Right lobe of liver (tissue), 6 donors: ENCODE data around the gene ASB15. TPM values are rescaled to one million over a fixed set of nuclear protein-coding genes. Genes with fewer than 3 reads are reported as not detected.

ENCODE experiments used
- ATAC-seq, 4 donors: fragments of 200-7000 bp; cut with Tn5 transposase; one replicate each; pipeline ENCODE4 v1.9.1; 2020; ENCODE audit warnings: mild to moderate bottlenecking in 4 of 4, moderate library complexity in 4 of 4
- DNase-seq, 3 donors: peaks; one replicate each; pipeline ENCODE4 v3.0.0-alpha.2; 2020
- H3K27ac ChIP-seq, 3 donors: fragments of 200-600 bp; one replicate each; pipeline ENCODE4 v1.8.0; 2022
- H3K27me3 ChIP-seq, 2 donors: fragments of 200-600 bp; one replicate each; pipeline ENCODE4 v1.8.0; 2022
- H3K36me3 ChIP-seq, 4 donors: fragments of 200-600 bp; sonication (generic) in 1 of 4; one replicate each; pipeline versions ENCODE4 v1.5.1 to v1.8.0; 2017 to 2022; ENCODE audit warnings: control low read depth in 1 of 4
- H3K4me1 ChIP-seq, 4 donors: fragments of 200-600 bp; sonication (generic) in 1 of 4; one replicate each; pipeline versions ENCODE4 v1.5.1 to v1.8.0; 2017 to 2022; ENCODE audit warnings: control low read depth in 1 of 4
- H3K4me3 ChIP-seq, 3 donors: fragments of 200-600 bp; one replicate each; pipeline ENCODE4 v1.8.0; 2022
- H3K9me3 ChIP-seq, 4 donors: fragments of 200-600 bp; sonication (generic) in 1 of 4; one replicate each; pipeline versions ENCODE4 v1.5.1 to v1.8.0; 2017 to 2022; ENCODE audit warnings: control low read depth in 1 of 4
- POLR2A ChIP-seq: fragments of 450-650 bp; IDR thresholded peaks from one replicate; pipeline ENCODE4 v1.6.1; 2017; ENCODE audit warnings: antibody characterized with exemption, mild to moderate bottlenecking
- WGBS: methylation state at CpG from one replicate; pipeline ENCODE4 v1.1.6; 2018; ENCODE audit warnings: low coverage, low lambda C conversion rate; ENCODE audit not compliant: insufficient coverage; ENCODE audit errors: missing lambda C conversion rate; 5-methylcytosine and 5-hydroxymethylcytosine counted together
- intact Hi-C, 2 donors: fragments of 100-400 bp; cut with DNase I; formaldehyde crosslinking; loops; one replicate each; pipeline versions ENCODE4 v1.11.2 to v1.14.1; 2022
- total RNA-seq, 6 experiments: library from RNA; depleted of rRNA in 2 of 6; stranded (reverse); fragments of >200 nt in 2 of 6; fragmentation: NEBNext Ultra II Directional in 3 of 6; extraction: Animal tissue kit (Norgen Biotek cat#: 25700) in 3 of 6; gene quantifications; one replicate each; pipeline versions ENCODE4 v1.1.0 to v1.2.4, GENCODE V29; 2016 to 2023
- TF ChIP-seq, protein P1 (sequence below), 4 donors: fragments of 200-600 bp in 3 of 4; fragments of 450-650 bp in 1 of 4; IDR thresholded peaks; one replicate each; pipeline versions ENCODE4 v1.5.1 to v1.8.0; 2016 to 2022; ENCODE audit warnings: antibody characterized with exemption in 4 of 4, mild to moderate bottlenecking in 2 of 4
- donor health status: DM: no; HTN: yes; CAD: no.
- donor health status: DM: no; HTN: no; CAD: no.
- donor health status: DM: no; HTN: no; CAD: no.
- donor health status: DM: no; HTN: yes; CAD: no.
- donor health status: DM: no; HTN: yes; CAD: no.

ASB15 gene
- total RNA-seq, 6 experiments from 2014 or later = not detected

DNA sequence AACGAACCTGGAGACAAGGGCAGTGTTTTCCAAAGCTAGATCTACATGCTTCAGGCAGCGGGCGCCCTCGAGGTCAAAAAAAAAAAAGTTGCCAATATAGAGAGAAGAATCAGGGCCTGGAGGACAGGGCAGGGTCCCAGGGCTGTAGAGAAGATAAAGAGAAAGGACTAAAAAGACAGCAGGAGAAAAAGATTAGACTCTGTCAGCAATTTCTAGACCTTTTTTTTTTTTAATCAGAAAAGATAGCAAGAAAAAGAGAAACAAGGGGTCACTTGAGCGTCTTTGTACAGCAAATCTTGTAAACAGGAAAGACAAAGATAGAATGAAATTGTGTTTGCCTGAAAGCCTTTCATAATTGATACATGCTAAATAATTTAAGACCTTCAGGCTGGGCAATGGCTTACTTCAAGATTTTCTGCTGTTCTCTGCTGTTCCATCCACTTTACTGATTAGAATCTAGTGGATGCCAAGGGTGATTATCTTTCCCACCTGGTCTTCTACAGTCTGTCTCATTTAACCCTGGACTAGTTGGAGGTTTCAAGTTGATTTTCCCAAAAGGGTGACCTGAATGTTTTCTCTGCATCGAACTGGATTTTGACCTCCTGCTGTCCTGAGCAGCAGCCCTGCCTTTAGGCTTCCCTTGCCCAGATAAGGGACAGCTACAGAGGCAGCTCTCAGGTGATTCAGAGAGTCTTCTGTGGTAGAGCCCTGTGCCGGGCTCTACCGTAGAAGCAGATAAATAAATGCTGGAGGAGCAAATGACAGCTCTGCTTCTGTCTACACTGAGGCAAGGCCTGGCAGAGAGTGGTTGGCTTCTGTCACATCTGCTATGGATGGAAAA lies 59.1 kb downstream of the ASB15 start:
- no peaks in the 10 kb centered on the region for H3K27me3 ChIP-seq
- ATAC-seq = peak; percentile 54 to 70 (median 66)
- WGBS = 34% methylated on average over 8 of the region's 8 CpGs

DNA sequence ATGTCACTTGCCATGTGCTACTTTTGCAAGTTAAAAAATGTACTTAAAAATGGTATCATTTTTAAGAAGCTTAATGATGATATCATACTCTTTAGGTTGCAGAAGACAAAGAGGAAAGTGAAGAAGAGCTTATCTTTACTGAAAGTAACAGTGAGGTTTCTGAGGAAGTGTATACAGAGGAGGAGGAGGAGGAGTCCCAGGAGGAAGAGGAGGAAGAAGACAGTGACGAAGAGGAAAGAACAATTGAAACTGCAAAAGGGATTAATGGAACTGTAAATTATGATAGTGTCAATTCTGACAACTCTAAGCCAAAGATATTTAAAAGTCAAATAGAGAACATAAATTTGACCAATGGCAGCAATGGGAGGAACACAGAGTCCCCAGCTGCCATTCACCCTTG lies 60.1 kb downstream of the ASB15 start:
- TF ChIP-seq, protein P1, sequence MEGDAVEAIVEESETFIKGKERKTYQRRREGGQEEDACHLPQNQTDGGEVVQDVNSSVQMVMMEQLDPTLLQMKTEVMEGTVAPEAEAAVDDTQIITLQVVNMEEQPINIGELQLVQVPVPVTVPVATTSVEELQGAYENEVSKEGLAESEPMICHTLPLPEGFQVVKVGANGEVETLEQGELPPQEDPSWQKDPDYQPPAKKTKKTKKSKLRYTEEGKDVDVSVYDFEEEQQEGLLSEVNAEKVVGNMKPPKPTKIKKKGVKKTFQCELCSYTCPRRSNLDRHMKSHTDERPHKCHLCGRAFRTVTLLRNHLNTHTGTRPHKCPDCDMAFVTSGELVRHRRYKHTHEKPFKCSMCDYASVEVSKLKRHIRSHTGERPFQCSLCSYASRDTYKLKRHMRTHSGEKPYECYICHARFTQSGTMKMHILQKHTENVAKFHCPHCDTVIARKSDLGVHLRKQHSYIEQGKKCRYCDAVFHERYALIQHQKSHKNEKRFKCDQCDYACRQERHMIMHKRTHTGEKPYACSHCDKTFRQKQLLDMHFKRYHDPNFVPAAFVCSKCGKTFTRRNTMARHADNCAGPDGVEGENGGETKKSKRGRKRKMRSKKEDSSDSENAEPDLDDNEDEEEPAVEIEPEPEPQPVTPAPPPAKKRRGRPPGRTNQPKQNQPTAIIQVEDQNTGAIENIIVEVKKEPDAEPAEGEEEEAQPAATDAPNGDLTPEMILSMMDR (IDR thresholded peaks at IDR 0.05) = no peak
- TF ChIP-seq POLR2A = no peak
- no peak for ATAC-seq
- 50% methylated on average over 1 of the region's 1 CpG for WGBS
- Histone ChIP-seq H3K9me3 (no peaks in the 10 kb centered on the region), H3K4me3 (no peak overlapping the region), H3K36me3 (no peaks in the 10 kb centered on the region), H3K27ac (no peak overlapping the region), H3K27me3 (no peaks in the 10 kb centered on the region), H3K4me1 (peaks cover 0 to 35% (median 7%) of the 10 kb centered on the region in 4 donors)
- DNase-seq = no peak
- intact Hi-C loops = no loop called here

More for the DNA sequence above, 59.1 kb downstream of the ASB15 start:
- no peak for TF ChIP-seq POLR2A
- TF ChIP-seq, protein P1 (IDR thresholded peaks at IDR 0.05) = no peak
- Histone ChIP-seq H3K27ac (peak overlapping the region in 1 of 3 donors; percentile 48), H3K4me1 (peaks cover 0 to 26% (median 7%) of the 10 kb centered on the region in 4 donors), H3K4me3 (no peak overlapping the region), H3K36me3 (no peaks in the 10 kb centered on the region), H3K9me3 (no peaks in the 10 kb centered on the region)
- no peak for DNase-seq
- intact Hi-C loops = no loop called here

DNA sequence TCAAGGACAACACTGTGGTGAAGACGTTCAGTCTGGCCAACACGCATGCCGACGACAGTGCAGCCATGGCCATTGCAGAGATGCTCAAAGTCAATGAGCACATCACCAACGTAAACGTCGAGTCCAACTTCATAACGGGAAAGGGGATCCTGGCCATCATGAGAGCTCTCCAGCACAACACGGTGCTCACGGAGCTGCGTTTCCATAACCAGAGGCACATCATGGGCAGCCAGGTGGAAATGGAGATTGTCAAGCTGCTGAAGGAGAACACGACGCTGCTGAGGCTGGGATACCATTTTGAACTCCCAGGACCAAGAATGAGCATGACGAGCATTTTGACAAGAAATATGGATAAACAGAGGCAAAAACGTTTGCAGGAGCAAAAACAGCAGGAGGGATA lies 60.7 kb downstream of the ASB15 start:
- ATAC-seq (no peak), DNase-seq (no peak)
- Histone ChIP-seq H3K36me3 (no peaks in the 10 kb centered on the region), H3K4me1 (peaks cover 0 to 35% (median 7%) of the 10 kb centered on the region in 4 donors), H3K9me3 (no peaks in the 10 kb centered on the region), H3K4me3 (no peak overlapping the region), H3K27ac (no peak overlapping the region), H3K27me3 (no peaks in the 10 kb centered on the region)
- intact Hi-C loops = no loop called here
- 92% methylated on average over 10 of the region's 15 CpGs for WGBS
- TF ChIP-seq POLR2A = no peak
- TF ChIP-seq, protein P1 (IDR thresholded peaks at IDR 0.05) = no peak

DNA sequence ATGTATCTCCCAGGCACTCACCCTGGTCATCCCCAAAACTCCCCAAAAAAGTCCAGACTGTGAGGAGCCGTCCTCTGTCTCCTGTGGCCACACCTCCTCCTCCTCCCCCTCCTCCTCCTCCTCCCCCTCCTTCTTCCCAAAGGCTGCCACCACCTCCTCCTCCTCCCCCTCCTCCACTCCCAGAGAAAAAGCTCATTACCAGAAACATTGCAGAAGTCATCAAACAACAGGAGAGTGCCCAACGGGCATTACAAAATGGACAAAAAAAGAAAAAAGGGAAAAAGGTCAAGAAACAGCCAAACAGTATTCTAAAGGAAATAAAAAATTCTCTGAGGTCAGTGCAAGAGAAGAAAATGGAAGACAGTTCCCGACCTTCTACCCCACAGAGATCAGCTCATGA lies 61.1 kb downstream of the ASB15 start:
- Histone ChIP-seq H3K36me3 (no peaks in the 10 kb centered on the region), H3K4me3 (no peak overlapping the region), H3K9me3 (no peaks in the 10 kb centered on the region), H3K27me3 (no peaks in the 10 kb centered on the region), H3K4me1 (peaks cover 0 to 35% (median 7%) of the 10 kb centered on the region in 4 donors), H3K27ac (no peak overlapping the region)
- DNase-seq (no peak), ATAC-seq (no peak)
- intact Hi-C loops = no loop called here
- TF ChIP-seq, protein P1 (IDR thresholded peaks at IDR 0.05) = no peak
- WGBS = 61% methylated on average over 3 of the region's 3 CpGs
